Activated naive CD4-positive, alpha-beta T cell treated with anti-CD3 and anti-CD28 coated beads, Interleukin-2, amount 50 U/mL, for 72 hours (primary cell): ENCODE measurements around the gene PRRC2B. TPM values are rescaled to one million over a fixed set of nuclear protein-coding genes. Genes with fewer than 3 reads are reported as not detected.
"Not testable (repeated sequence)": the region's sequence is repeated elsewhere in the genome, so short reads cannot be mapped to it uniquely, and the experiment has no call there.

Experiments used
- ATAC-seq, 2 donors: fragments of 150-1000 bp; cut with Tn5 transposase; 2 replicates each; pipeline ENCODE4 v1.10.0; 2021; ENCODE audit warnings: mild to moderate bottlenecking in 2 of 2, moderate library complexity in 2 of 2
- DNase-seq, 2 donors: peaks; one replicate each; pipeline ENCODE4 v3.0.0; 2021 to 2022; ENCODE audit warnings: low spot score in 2 of 2
- H3K27ac Mint-ChIP-seq, 2 donors: one replicate each; pipeline ENCODE4 v1.8.0; 2022; ENCODE audit warnings: mild to moderate bottlenecking in 2 of 2, mixed read lengths in 2 of 2
- H3K36me3 Mint-ChIP-seq, 2 donors: one replicate each; pipeline ENCODE4 v1.8.0; 2022; ENCODE audit warnings: mixed read lengths in 2 of 2
- H3K9me3 Mint-ChIP-seq, 2 donors: one replicate each; pipeline ENCODE4 v1.8.0; 2022; ENCODE audit warnings: mixed read lengths in 2 of 2
- total RNA-seq, 2 donors: library from RNA; stranded (reverse); gene quantifications; one replicate each; pipeline ENCODE4 v1.2.3, GENCODE V29; 2022

The PRRC2B gene
- total RNA-seq, 2 donors from 2014 or later: 138 to 160 TPM

GRCh38 chr9:131467214-131467935, 73.5 kb downstream of the PRRC2B start:
- Mint-ChIP-seq H3K36me3 (peaks cover 17% of the 10 kb centered on the region in 2 donors), H3K27ac (peak overlapping the region; percentile 44 to 75), H3K9me3 (no peaks in the 10 kb centered on the region)
- no peak for ATAC-seq
- no peak for DNase-seq

DNA sequence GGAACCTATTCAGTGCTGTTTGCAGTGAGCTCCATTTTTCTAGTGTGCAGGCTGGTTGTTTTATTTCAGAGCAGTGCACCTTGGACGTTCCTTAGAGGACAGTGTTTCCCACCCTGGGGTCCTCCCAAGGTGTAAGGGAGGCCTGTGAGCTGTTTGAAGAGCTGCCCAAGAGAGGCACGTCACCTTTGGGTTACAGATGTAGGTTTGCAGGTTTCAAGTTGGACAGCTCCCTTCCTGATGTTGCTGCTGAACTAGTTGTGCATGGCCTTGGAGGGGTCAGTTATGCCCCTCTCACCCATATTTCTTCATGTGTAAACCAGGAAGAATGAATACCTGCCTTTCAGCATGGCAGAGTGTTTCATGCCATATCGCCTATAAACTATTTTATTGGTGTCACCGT, 74.1 kb downstream of the PRRC2B start:
- DNase-seq: no peak
- no peak overlapping the region for H3K27ac Mint-ChIP-seq
- no peak for ATAC-seq
- no peaks in the 10 kb centered on the region for H3K9me3 Mint-ChIP-seq
- H3K36me3 Mint-ChIP-seq: peaks cover 17 to 21% of the 10 kb centered on the region in 2 donors

DNA sequence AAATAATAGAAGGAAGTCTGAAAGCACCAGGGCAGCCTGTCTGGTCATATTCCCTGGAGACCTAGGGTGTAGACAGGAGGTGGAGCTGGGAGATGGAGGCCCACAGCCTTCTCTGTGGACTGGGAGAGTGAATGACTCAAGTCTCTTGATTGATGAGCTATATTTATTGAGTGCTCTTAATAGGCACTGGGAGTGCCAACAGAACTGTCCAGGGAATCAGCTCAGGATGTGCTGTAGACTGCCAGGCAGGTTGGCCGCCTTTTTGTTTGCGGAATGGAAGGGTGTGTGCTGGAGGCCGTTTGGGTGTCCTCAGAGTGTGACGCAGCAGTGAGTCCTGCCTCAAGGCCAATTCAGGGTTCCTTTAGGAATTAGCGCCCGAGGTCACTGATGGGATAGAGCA, 75.5 kb downstream of the PRRC2B start:
- DNase-seq (no peak), ATAC-seq (no peak)
- H3K27ac Mint-ChIP-seq: peak overlapping the region; percentile 50 to 69
- no peaks in the 10 kb centered on the region for H3K9me3 Mint-ChIP-seq
- peaks cover 20 to 22% of the 10 kb centered on the region in 2 donors for H3K36me3 Mint-ChIP-seq

GRCh38 chr9:131469951-131470350, 76.1 kb downstream of the PRRC2B start:
- Mint-ChIP-seq H3K9me3 (no peaks in the 10 kb centered on the region), H3K27ac (peak overlapping the region; percentile 24 to 69), H3K36me3 (peaks cover 26 to 28% of the 10 kb centered on the region in 2 donors)
- DNase-seq (no peak), ATAC-seq (no peak)

DNA sequence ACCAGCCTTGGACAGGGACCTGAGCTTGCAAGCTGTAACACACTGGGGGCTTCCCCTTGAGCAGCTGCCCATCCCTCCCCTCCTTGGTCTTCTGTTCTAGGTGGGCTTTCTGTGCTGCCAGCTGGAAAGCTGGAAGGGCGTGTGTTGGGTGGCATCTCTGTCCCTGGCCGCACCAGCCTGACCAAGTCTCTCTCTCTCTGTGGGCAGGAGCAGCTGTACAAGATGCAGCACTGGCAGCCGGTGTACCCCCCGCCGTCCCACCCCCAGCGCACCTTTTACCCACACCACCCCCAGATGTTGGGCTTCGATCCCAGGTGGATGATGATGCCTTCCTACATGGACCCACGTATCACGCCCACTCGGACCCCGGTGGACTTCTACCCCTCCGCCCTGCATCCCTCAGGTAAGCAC, 76.7 kb downstream of the PRRC2B start:
- Mint-ChIP-seq H3K9me3 (no peaks in the 10 kb centered on the region), H3K36me3 (peaks cover 28% of the 10 kb centered on the region in 2 donors), H3K27ac (peak overlapping the region in 1 of 2 donors; percentile 42)
- ATAC-seq: peak in 1 of 2 donors; percentile 11
- no peak for DNase-seq

GRCh38 chr9:131472085-131472484, 78.2 kb downstream of the PRRC2B start:
- not testable (repeated sequence) for H3K27ac Mint-ChIP-seq, DNase-seq, H3K9me3 Mint-ChIP-seq, ATAC-seq
- peaks cover 26 to 28% of the 10 kb centered on the region in 2 donors for H3K36me3 Mint-ChIP-seq

DNA sequence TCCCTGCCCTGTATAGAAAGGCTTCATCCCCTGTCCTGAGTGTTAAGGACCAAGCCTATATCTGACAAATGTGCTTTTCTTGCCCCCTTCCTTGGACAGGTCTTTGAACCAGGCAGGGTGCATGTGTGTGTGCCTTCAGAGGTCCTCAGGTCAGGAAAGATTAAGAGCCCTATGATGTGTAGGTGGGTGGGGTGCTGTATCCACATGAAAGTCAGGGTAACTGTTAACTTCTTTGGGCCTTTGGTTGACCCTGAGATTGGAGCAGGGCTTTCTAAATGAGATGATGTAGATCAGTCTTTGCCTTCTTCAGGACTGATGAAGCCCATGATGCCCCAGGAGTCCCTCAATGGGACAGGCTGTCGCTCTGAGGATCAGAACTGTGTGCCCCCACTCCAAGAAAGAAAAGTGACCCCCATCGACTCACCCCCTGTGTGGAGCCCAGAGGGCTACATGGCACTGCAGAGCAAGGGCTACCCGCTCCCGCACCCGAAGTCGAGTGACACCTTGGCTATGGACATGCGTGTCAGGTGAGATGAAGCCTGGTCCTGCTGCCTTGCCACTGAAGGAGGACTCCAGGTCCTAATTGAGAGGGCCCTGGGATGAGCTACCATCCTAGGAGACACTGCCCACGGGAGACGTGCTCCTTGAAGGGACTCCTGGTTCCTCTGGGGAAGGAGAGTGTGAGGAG, 79.5 kb downstream of the PRRC2B start:
- Mint-ChIP-seq H3K36me3 (peaks cover 21 to 32% of the 10 kb centered on the region in 2 donors), H3K9me3 (no peaks in the 10 kb centered on the region), H3K27ac (peak overlapping the region; percentile 67 to 68)
- ATAC-seq (no peak), DNase-seq (peak in 1 of 2 donors; percentile 37)

- H3K27ac Mint-ChIP-seq: peak overlapping the region; percentile 67 to 68
- ATAC-seq (no peak), DNase-seq (peak in 1 of 2 donors; percentile 46)
- peaks cover 21 to 32% of the 10 kb centered on the region in 2 donors for H3K36me3 Mint-ChIP-seq
- H3K9me3 Mint-ChIP-seq: no peaks in the 10 kb centered on the region
These were observed 80.0 kb downstream of the PRRC2B start for GRCh38 chr9:131473891-131474290.

DNA sequence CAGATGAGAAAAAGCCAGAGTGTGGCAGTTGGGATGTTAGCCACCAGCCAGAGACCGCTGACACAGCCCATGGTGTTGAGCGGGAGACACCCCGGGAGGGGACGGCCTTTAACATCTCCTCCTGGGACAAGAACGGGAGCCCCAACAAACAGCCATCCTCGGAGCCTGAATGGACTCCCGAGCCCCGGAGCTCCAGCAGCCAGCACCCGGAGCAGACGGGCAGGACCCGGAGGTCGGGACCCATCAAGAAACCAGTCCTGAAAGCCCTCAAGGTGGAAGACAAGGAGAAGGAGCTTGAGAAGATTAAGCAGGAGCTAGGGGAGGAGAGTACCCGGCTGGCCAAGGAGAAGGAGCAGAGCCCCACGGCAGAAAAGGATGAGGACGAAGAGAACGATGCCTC, 80.8 kb downstream of the PRRC2B start:
- peaks cover 17 to 29% of the 10 kb centered on the region in 2 donors for H3K36me3 Mint-ChIP-seq
- DNase-seq: no peak
- ATAC-seq: no peak
- H3K9me3 Mint-ChIP-seq: no peaks in the 10 kb centered on the region
- H3K27ac Mint-ChIP-seq: peak overlapping the region; percentile 67 to 86

GRCh38 chr9:131475111-131475955, 81.4 kb downstream of the PRRC2B start:
- peak overlapping the region; percentile 67 to 86 for H3K27ac Mint-ChIP-seq

GRCh38 chr9:131475956-131476776, 82.3 kb downstream of the PRRC2B start:
- peaks cover 15 to 16% of the 10 kb centered on the region in 2 donors for H3K36me3 Mint-ChIP-seq
- DNase-seq: no peak
- peak overlapping the region in 1 of 2 donors; percentile 29 for H3K27ac Mint-ChIP-seq
- H3K9me3 Mint-ChIP-seq: no peaks in the 10 kb centered on the region
- ATAC-seq: no peak

More at GRCh38 chr9:131475111-131475955, 81.4 kb downstream of the PRRC2B start:
- no peak for ATAC-seq
- Mint-ChIP-seq H3K36me3 (peaks cover 13 to 22% of the 10 kb centered on the region in 2 donors), H3K9me3 (no peaks in the 10 kb centered on the region)
- no peak for DNase-seq

DNA sequence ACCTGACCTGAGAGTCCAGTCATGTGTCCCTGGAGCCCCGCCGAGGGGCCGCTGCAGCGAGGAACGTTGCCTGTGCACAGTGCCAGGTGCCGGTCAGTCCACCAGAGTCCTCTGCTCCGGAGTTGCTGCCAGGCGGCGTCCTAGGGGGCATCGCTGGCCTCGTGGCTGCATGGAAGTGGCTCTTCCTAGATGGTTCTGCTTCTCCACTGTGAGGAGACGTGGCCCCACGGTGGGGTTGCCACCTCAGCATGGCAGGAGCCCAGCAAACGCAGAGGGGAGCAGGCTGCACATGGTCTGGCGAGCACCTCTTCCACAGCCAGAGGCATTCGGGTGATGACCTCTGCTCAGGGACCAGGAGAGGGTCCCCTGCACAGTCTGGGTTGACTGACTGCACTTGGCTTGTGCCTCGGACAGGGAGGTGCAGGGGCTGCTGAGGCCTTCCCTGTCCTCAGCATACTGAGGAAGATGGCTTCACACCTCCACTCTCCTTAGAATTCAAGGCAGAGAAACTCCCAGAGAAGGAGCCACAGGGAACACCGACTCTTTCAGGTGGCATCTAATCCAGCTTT, 83.0 kb downstream of the PRRC2B start:
- Mint-ChIP-seq H3K36me3 (peaks cover 15 to 16% of the 10 kb centered on the region in 2 donors), H3K9me3 (no peaks in the 10 kb centered on the region), H3K27ac (peak overlapping the region in 1 of 2 donors; percentile 84)
- DNase-seq (no peak), ATAC-seq (no peak)

DNA sequence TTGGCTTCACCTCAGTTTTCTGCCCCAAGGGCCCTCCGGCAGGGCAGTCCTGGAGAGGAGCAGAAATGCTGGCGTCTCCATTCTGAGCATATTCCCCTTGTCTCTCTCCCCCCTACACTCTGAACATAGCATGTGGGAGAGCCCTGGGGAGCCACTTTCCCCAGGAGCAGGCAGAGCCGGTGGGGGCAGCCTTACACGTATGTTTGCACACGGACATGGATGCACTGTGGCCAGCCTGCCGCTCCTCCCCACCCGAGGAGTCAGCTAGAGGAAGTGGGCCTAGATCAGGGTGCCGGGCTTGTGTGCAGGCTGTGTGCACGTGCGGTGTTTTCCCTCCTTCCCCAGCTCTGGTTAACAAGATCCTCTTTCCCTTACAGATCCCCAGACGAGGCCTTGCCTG, 83.5 kb downstream of the PRRC2B start:
- Mint-ChIP-seq H3K9me3 (no peaks in the 10 kb centered on the region), H3K27ac (peak overlapping the region in 1 of 2 donors; percentile 84), H3K36me3 (peaks cover 15 to 16% of the 10 kb centered on the region in 2 donors)
- ATAC-seq (no peak), DNase-seq (no peak)

DNA sequence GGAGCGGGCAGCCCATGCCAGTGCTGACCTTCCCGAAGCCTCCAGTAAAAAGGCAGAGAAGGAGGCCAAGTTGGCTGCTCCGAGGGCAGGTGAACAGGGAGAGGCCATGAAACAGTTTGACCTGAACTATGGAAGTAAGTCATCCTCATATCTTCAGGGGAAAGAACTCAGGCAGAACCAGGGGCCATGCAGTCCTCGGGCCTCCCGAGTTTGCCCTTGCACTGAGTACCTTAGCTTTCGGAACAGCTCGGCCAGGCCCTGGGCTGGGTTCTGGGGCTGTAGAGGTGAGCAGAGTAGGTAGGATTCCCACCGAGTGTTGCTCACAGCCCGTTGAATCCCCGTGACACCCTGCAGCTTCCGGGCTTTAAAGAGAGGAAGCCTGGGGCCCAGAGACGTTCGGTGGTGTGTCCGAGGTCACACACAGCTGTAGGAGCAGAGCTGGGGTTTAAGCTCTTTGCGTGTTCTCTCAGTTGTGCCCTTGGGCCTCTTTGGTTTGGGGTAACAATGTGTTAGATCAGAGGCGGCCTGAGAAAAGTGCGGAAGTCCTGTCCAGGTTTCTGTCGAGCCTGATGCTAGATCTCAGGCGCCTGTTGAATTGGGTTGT, 84.0 kb downstream of the PRRC2B start:
- peak overlapping the region; percentile 3 to 8 for H3K27ac Mint-ChIP-seq
- no peaks in the 10 kb centered on the region for H3K9me3 Mint-ChIP-seq
- H3K36me3 Mint-ChIP-seq: peaks cover 16% of the 10 kb centered on the region in 2 donors
- ATAC-seq (no peak), DNase-seq (no peak)

DNA sequence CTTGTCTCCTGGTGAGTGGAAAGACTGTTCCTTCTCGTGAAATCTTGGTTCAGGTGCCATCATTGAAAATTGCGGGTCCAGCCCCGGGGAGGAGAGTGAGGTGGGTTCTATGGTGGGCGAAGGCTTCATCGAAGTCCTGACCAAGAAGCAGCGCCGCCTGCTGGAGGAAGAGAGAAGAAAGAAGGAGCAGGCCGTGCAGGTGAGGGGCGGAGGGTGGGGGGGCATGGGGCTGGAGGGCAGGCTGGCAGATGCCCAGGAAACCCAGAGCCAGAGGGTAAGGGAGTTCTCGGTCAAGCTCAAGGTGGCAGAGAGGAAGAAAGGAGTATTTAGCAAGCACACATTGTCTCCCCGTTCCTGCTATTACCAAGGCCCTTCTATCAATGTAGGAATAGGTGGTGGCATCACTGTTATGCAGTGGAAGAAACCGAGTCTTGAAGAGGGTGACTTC, 84.6 kb downstream of the PRRC2B start:
- peak in 1 of 2 donors; percentile 47 for ATAC-seq
- DNase-seq: peak in 1 of 2 donors; percentile 69
- H3K27ac Mint-ChIP-seq: peak overlapping the region; percentile 3 to 8
- H3K36me3 Mint-ChIP-seq: peaks cover 16% of the 10 kb centered on the region in 2 donors
- no peaks in the 10 kb centered on the region for H3K9me3 Mint-ChIP-seq
